Upper lobe of right lung (tissue), 1 donor: ENCODE data around the gene PIKFYVE. TPM values are rescaled to one million over a fixed set of nuclear protein-coding genes. Genes with fewer than 3 reads are reported as not detected.

Experiments used
- ATAC-seq: fragments of 200-7000 bp; cut with Tn5 transposase; one replicate; pipeline ENCODE4 v1.9.1; 2020; ENCODE audit warnings: mild to moderate bottlenecking, moderate library complexity
- DNase-seq: peaks from one replicate; pipeline ENCODE4 v3.0.0-alpha.2; 2020
- H3K27ac ChIP-seq: fragments of 200-600 bp; one replicate; pipeline ENCODE4 v1.8.0; 2022
- H3K27me3 ChIP-seq: fragments of 200-600 bp; one replicate; pipeline ENCODE4 v1.8.0; 2022; ENCODE audit warnings: mild to moderate bottlenecking
- H3K36me3 ChIP-seq: fragments of 200-600 bp; one replicate; pipeline ENCODE4 v1.8.0; 2022
- H3K4me1 ChIP-seq: fragments of 200-600 bp; one replicate; pipeline ENCODE4 v1.8.0; 2022
- H3K4me3 ChIP-seq: fragments of 200-600 bp; one replicate; pipeline ENCODE4 v1.8.0; 2022; ENCODE audit warnings: mild to moderate bottlenecking
- H3K9me3 ChIP-seq: fragments of 200-600 bp; one replicate; pipeline ENCODE4 v1.8.0; 2022
- CTCF ChIP-seq: fragments of 200-600 bp; IDR thresholded peaks from one replicate; pipeline ENCODE4 v1.8.0; 2022; ENCODE audit warnings: antibody characterized with exemption
- intact Hi-C: fragments of 100-400 bp; cut with DNase I; formaldehyde crosslinking; loops from one replicate; pipeline ENCODE4 v1.11.0; 2022
- total RNA-seq: library from RNA; stranded (reverse); fragmentation: NEBNext Ultra II Directional; extraction: Animal tissue kit (Norgen Biotek cat#: 25700); gene quantifications from one replicate; pipeline ENCODE4 v1.2.1, GENCODE V29; 2021
- donor health status: DM: no; HTN: yes; CAD: no; lungs with severe emphysema.

The PIKFYVE gene
- total RNA-seq, 1 donor from 2014 or later, result 32.5 TPM

- Histone ChIP-seq H3K27ac (no peak overlapping the region), H3K4me3 (no peak overlapping the region), H3K9me3 (no peaks in the 10 kb centered on the region), H3K4me1 (no peaks in the 10 kb centered on the region), H3K36me3 (peaks cover 76% of the 10 kb centered on the region), H3K27me3 (no peaks in the 10 kb centered on the region)
- ATAC-seq (no peak), DNase-seq (no peak)
- TF ChIP-seq CTCF, result no peak
- intact Hi-C loops, result no loop called here
Measured at GRCh38 chr2:208297961-208298360, 31.9 kb downstream of the PIKFYVE start.

- H3K4me3 ChIP-seq, result no peak overlapping the region
- intact Hi-C loops, result no loop called here
- DNase-seq (no peak), ATAC-seq (no peak)
- peaks cover 79% of the 10 kb centered on the region for H3K36me3 ChIP-seq
- no peaks in the 10 kb centered on the region for H3K4me1 ChIP-seq
- H3K27ac ChIP-seq, result no peak overlapping the region
- no peak for TF ChIP-seq CTCF
- no peaks in the 10 kb centered on the region for H3K27me3 ChIP-seq
- H3K9me3 ChIP-seq, result no peaks in the 10 kb centered on the region
Measured at GRCh38 chr2:208300847-208301618, 35.0 kb downstream of the PIKFYVE start.

- H3K4me1 ChIP-seq, result no peaks in the 10 kb centered on the region
- no peaks in the 10 kb centered on the region for H3K9me3 ChIP-seq
- no peak for TF ChIP-seq CTCF
- no peak overlapping the region for H3K4me3 ChIP-seq
- DNase-seq (no peak), ATAC-seq (no peak)
- peaks cover 77% of the 10 kb centered on the region for H3K36me3 ChIP-seq
- H3K27me3 ChIP-seq, result no peaks in the 10 kb centered on the region
- no peak overlapping the region for H3K27ac ChIP-seq
- intact Hi-C loops, result no loop called here
Measured at GRCh38 chr2:208304157-208304556, 38.1 kb downstream of the PIKFYVE start.

GRCh38 chr2:208304695-208305094, 38.6 kb downstream of the PIKFYVE start:
- TF ChIP-seq CTCF, result no peak
- Histone ChIP-seq H3K36me3 (peaks cover 74% of the 10 kb centered on the region), H3K27ac (no peak overlapping the region), H3K4me1 (no peaks in the 10 kb centered on the region), H3K9me3 (no peaks in the 10 kb centered on the region), H3K27me3 (no peaks in the 10 kb centered on the region), H3K4me3 (no peak overlapping the region)
- intact Hi-C loops, result no loop called here
- no peak for ATAC-seq
- DNase-seq, result no peak

GRCh38 chr2:208306291-208306690, 40.2 kb downstream of the PIKFYVE start:
- H3K4me1 ChIP-seq, result no peaks in the 10 kb centered on the region
- ATAC-seq (no peak), DNase-seq (no peak)
- no peaks in the 10 kb centered on the region for H3K27me3 ChIP-seq
- no peak overlapping the region for H3K4me3 ChIP-seq
- peaks cover 65% of the 10 kb centered on the region for H3K36me3 ChIP-seq
- no peak overlapping the region for H3K27ac ChIP-seq
- H3K9me3 ChIP-seq, result no peaks in the 10 kb centered on the region
- TF ChIP-seq CTCF, result no peak
- intact Hi-C loops, result no loop called here
